IPS DF 4.7 (cell line): ENCODE measurements around the gene EPAS1.

Source experiments
- DNase-seq: peaks from one replicate; pipeline ENCODE4 v3.0.0-alpha.2; 2013; ENCODE audit warnings: low spot score; ENCODE audit errors: extremely low read depth

The EPAS1 gene

DNA sequence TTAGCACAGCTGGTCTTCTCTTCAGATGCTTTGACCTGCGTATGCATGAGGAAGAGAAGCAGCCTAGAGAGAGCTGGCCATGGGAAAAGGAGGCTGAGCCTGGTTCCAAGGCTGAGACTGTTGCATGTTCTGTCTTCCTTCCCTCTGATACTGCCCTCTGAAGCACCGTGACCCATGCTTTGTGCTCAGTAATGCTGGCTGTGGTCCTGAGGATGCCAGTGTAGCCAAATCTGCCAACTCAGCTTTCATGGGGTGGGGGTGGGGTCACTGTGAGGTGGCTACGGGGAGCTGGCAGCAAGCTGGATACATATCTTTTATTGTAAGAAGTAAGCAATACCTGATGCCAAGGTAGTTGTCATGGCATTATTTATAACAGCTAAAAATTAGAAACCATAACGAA lies 41.5 kb downstream of the EPAS1 start:
- DNase-seq: no peak

DNA sequence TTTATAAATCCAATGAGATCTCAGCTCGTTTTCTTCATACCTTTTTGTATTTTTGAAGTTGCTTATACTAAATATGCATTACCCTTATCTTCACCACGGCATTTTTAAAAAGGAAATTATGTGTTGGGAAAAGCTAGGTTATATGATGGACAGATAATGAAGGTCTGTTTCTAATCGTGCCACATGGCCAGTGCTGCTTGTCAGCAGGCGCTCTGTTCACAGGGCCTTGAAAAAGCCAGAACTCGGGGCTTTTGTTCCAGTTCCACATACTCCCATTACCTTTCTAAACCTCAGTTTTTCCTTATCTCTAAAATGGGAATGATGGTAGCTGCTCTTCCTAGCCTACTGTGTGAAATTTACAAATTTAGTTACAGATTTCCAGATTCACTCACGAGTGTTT lies 42.0 kb downstream of the EPAS1 start:
- no peak for DNase-seq

DNA sequence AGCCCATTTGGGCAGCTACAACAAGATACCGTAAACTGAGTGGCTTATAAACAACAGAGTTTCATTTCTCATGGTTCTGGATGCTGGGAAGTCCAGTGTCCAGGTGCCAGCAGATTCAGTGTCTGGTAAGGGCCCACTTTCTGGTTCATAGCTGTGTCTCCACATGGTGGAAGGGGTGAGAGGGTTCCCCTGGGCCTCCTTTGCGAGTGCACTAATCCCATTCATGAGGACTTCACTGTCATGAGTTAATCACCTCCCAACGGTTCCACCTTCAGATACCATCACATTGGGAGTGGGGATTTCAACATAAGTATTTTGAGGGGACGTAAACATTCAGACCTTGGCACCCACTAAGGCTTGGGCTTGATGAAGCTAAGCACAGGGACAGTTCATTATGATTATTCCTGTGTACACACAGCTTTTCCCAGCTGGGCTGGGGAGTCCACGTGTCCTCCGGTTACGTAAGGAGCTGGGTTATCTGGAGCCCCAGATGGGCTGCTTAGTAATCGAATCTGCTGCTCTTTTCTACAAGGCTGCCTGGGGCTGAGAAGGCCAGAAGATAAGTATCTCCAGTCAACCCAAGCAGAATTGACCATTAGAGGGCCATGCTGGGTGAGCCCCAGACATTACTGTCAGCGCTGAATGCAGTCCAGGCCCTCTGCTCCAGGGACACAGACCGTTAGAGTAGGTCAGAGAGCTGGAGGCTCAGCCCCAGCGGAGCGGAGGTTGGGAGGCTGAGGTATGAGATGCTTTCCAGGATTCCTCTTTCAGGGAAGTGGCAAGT lies 42.7 kb downstream of the EPAS1 start:
- no peak for DNase-seq

DNA sequence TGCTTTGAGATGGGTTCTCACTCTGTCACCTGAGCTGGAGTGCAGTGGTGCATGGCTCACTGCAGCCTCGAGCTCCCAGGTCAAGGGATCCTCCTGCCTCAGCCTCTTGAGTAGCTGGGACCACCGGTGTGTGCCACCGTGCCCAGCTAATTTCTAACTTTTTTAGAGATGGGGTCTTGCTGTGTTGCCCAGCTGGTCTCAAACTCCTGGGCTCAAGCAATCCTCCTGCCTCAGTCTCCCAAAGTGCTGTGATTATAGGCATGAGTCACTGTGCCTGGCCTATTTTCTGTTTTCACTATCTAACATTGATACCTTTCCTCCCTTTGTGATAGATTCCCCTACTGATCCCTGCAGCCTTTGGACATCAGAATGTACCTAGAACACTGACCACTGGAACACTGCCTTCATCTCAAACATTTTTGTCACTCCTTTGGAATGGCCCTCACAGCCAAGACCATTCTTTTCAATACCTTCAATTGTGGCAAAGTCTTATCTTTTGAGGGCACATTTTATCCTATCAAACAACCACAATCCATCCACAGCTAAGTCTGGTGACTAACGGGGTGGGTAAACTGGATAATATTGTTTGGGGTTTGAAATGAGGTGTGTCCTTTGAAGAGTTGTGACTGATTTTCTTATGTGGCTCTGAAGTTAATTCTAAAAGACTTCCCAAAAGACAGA lies 43.7 kb downstream of the EPAS1 start:
- no peak for DNase-seq

DNA sequence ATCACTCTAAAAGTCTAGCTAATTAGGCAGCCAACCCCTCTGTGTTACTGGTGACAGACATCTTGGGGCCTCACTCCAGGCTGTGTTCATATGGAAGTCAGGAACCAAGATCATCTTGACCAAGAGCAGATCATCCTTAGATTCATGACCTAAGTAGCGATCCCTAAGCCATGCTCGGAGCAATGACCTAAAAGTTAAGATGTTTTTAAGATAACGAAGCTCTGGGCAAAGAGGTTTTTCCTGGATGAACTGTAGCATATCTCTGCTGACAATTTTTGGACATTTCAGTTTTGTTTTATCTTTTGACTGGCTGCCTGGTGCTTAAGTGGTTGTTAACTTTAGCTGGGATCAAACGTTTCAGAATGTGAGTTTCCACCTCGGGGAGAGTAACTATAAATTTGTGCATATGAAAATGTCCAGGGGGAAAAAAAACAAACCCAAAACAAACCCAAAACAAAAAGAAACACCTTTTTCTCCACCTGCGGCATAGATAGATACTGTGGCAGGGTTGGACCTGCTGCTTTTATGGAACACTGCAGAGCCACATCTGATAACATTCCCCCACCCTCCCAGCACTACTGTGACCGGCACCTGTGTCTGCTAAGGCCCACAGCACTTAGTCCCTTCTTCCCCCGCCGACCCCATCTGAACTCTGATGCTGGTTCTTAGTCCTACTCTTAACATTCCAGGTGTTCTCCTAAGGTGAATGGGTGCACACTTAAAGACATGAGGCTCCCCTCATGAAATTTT lies 45.5 kb downstream of the EPAS1 start:
- DNase-seq: no peak

DNA sequence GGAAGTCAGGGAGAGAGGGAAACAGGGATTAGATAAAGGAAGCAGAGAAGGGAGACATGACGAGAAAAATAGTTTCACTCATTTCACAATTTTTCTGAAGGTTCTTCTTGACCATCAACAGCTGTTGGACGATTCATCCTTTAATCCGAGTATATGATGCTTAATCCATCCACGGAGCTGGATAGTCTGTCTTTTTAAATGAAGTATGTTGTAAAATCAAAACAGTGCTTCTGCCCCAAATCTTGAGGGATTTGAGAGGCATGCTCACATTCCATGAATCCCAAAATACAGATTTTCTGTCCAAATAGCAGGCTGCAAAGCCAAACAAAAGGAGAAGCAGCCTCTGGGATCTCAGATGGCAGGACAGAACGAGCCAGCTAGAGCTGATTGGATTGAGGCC lies 47.5 kb downstream of the EPAS1 start:
- no peak for DNase-seq

DNA sequence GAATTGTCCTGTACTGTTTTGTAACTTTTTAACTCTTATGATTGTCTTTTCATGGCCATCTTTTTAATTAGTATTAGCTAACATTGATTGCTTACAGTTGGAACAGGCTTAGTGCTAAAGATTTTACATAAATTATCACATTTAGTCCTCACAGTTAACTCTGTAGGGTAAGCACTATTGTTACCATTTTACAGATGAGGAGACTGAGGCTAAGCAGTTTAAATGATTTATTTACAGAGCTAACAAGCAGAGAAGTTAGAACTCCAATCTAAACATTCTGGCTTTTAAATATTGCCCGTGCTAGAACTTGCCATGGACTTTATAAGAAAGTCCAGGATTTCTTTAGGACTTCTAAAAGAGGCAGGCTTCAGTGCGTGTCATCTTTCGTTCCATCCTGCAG lies 48.6 kb downstream of the EPAS1 start:
- DNase-seq: no peak

DNA sequence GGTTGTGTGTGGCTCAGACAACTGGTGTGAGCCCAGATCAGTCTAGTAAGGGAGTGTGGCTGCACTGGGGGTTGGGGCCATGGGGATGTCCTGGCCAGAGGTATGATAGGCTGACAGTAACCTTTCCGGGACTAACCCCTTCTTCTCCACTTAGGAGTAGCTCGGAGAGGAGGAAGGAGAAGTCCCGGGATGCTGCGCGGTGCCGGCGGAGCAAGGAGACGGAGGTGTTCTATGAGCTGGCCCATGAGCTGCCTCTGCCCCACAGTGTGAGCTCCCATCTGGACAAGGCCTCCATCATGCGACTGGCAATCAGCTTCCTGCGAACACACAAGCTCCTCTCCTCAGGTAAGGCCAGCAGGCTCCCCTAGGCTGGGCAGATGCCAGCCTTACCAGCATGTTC lies 49.5 kb downstream of the EPAS1 start:
- DNase-seq: no peak

DNA sequence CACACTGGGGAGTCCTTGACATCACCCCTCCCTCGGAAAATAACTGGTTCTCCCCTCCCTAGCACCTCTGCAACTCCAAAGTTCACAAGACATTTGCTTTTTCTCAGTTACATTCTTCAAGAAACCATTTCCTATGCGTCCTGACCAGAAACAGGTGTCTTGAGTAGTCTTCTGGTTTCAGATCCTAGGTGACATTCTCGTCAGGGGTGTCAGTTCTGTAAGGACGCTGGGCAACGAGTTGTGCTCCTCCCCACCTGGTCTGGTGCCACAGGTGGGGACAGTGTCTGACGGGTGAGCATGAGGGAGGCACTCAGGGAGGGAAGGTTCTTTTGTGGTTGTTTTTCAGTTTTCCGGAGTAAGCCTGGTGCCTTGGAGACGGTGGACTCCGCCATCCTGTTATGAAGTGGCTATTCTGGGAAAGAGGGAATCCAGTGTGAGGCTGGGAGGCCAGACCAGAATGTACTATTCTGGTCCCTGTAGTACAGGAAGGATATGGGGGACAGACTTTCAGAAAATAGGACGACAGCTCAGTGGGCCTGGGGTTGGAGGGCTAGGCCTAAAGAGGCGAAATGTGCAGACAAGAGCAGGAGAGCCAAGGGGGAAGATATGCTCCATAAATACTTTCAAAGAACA lies 50.6 kb downstream of the EPAS1 start:
- DNase-seq: no peak

DNA sequence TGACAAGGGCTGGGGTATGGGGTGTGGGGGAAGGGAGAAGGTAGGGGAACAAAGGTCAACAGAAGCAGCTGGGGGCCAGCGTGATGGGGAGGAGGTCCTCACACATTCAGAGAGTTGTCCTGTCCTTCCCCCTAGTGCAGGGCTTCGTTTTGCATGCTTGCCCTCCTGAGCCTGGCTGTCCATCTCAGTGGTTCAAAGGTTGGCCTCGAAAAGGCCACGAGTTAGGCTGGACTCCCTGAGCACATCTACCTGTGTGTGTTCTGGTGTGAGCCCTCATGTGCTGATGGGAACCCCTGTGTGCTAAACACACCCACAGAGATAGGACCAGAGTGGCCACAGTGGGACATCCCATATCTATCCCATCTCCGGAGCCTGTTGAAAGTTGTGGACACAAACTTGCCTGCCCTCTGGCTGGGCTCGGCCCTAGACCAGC lies 51.9 kb downstream of the EPAS1 start:
- no peak for DNase-seq

DNA sequence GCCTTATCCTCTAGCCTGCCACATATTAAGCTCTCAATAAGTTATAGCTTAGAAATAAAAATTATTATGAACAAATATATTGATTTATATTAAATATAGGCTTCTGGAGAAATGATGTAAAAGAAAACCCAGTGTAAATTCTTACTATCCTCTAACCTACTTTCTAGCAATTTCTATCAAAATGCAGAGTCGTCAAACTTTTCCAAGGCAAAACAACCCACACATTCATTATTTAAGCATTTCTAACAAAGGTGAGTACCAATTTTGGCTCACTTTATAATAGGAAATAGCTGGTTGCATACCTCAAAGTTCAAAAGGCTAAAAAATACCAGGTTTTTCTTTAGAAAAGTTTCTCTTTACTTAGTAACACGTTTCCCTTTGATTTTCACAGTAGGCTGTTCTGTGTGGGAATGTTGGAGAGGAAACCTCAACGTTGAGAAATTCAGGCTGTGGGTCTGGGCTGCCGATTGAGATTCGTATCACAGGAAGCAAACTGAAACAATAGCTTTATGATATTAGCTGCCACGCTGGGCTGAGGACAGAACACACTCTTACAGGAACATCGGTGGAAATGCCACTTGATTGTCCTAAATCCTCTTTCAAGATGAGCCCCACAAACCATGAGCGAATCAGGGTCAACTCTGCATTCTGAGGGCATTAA lies 53.0 kb downstream of the EPAS1 start:
- no peak for DNase-seq

DNA sequence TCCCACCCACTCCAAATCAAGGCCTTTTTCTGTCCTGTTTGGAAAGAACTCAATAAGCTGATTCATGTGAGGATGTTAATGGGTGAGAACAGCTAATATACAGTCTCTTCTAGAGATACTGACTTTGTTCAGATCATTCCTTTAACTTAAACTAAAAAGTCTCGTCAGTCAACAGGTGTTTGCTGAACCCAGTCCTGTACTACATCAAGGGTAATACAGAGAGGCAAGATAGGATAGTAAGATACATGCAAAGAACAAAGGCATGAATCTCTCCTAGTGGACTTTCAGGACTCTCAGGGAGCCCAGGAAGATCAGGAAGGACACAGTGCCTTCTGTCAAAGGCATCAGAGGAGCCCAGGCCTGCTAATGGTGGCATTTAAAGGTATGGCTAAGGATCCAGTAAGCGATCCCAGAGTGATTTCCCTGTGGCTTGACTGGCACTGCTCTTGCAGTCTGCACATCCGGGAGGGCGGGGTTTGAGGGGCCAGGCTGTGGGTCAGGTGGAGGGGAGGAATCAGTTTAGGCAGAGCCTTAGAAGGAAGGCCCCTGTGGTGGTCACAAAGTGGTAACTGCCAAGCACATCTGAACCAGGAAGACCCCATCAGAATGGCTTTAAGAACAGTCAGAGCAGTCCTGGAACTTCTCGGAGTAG lies 54.0 kb downstream of the EPAS1 start:
- no peak for DNase-seq

DNA sequence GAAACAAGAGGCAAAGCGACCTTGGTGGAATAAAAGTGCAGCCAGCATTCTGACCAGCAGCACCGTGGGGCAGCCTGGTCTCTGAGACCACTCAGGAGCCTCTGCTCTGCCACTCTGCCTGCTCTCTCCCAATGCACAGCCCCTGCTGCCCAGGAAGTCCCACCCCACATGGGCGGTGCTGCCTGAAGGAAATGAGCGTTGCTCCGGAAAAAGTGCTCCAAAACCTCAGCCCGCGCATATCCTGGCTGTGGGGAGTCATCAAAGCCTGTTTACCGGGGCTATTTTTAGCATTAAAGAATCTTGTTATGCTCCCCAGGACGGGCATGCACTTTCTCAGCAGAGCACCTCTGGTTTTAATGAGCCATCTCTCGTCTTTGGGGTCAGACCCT lies 54.5 kb downstream of the EPAS1 start:
- DNase-seq: no peak

DNA sequence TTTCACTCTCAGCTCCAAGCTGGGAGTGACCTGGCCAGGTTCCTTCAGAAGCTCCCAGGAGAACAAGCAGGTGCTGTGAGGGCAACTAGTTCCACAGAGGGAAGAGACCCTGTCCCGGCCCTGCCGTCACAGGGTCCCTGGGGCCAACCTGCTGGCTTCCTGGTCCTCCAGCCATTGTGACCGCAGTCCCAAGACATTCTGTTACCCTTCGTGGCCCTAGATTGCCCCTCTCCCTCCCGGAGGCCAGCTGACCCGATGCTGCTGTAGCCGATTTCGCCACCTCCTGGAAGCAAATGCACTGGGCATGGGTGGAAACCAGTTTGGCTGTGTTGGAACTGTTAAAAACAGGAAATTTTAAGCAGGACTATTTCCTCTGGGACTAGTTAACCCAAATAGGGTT lies 55.4 kb downstream of the EPAS1 start:
- no peak for DNase-seq

DNA sequence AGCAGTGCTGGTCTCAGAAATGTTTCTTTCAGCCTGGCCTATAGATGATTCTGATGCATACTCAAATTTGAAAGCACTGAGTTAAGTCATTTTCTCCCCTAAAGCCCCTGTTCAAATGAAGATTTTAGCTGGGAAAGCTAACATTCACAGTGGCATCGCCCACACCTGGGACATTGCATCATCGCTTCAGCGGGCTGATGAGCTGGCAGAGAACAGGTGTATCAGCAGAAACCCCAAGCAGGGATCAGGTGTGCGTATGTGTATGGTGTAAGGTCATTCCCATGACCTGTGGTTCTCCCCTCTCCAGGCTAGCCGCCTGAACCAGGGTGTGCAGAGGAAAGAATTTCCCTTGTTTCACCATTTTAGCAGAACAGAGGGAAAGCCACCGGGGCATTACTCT lies 56.3 kb downstream of the EPAS1 start:
- no peak for DNase-seq

DNA sequence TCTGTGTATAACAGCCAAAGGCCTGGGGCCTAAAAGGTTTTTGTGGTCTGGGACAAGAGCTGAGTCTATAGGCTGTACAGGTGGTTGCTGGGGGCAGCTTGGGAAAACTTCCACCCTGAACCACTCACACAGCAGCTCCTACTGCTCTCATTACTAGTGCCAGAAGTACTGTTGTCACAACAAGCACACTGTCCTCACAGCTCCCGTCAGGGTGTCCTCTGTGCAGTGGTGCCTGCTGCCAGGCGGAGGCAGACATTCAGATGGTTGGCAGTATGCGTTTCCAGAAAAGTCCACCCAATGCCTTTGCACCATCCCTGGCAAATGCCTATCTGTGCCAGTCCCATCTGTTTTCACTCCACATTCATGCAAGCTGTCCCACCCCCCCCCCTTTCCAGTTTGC lies 58.5 kb downstream of the EPAS1 start:
- no peak for DNase-seq

DNA sequence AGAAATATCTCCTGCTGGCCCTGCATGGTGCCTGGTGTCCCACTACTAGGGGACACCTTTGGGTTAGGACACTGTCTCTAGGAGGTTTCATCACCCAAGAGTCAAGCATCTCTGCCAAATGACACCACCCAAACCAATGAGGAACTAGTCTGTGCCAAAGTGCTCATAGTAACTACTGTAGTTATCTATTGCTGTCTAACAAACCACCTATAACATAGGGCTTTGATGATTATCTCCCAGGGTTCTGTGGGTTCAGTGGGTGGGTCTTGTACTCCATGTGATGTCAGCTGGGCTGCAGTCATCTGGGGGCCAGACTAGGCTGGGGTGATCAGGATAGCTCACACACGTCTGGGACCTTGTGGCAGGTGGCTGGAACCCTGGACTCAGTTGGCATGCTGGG lies 59.8 kb downstream of the EPAS1 start:
- no peak for DNase-seq

DNA sequence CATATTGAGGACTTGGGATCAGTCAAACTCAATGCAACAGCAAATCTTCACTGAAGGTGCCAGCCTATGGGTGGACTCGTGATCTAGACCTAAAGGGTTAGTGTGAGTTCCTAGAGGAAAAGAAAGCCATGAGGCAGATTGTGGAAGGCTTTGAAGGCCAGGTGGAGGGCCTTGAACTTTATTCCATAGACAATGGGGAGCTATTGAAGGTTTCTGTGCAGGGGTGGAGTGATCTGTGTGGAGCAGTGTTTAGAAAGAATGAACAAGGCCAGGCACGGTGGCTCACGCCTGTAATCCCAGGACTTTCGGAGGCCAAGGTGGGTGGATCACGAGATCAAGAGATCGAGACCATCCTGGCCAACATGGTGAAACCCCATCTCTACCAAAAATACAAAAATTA lies 61.5 kb downstream of the EPAS1 start:
- DNase-seq: no peak

DNA sequence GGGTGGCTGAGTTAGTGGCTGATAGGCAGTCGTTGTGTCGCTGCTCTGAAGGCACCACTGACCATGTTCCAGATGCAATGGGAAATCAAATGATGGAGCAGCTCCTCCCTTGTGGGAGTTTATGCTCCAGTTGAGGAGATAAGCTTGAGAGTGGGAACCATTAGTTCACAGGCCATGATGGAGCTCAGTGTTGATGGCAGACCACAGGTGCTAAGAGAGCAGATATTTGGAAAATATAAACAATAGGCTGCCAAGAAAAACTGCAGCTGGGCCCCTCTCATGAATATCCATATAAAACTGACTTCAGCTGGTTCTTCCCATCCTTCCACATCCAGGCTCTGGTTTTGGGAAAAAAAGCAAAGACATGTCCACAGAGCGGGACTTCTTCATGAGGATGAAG lies 63.1 kb downstream of the EPAS1 start:
- no peak for DNase-seq

DNA sequence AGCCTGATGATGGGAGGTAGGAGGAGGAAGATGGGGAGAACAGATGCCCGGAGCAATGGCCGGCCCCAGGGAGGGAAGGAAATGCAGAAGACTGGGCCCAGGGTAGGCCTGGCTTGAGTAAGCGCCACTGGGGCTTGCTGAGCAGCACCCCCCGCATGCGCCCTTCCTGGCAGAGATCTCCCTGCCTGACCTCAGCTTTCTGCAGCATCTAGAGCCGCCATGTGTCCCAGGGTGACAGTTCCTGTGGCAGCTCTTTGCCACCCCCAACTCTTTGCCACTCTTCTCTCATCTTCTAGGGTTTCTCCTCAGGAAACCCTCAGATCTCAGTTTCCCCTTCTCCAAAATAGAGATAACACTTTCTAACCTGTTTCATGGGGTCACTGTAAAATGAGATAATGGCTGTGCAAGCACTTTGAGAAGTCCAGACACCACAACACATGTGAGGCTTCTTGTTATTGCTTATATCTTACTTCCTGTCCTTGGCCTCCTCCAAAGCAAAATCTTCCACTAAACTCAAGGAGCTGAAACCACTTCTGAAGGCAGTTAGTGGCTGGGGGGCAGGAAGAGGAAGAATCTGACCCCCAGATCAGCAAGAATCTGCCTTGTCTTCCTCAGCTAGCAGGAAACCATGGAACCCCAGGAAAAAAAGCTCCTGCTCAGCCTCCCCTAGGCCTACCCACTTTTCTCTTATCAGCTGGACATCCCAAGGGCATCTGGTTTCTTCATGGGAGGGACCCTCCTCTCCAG lies 64.9 kb downstream of the EPAS1 start:
- no peak for DNase-seq
